Stimulated activated CD4-positive, alpha-beta T cell treated with anti-CD3 and anti-CD28 coated beads, Interleukin-2, amount 100 ng/mL, for 4 hours (primary cell): ENCODE measurements around the gene ATXN7.

Experiments used
- DNase-seq: peaks from one replicate; pipeline ENCODE4 v3.0.0-alpha.2; 2020; ENCODE audit warnings: low read depth

Gene ATXN7

DNA sequence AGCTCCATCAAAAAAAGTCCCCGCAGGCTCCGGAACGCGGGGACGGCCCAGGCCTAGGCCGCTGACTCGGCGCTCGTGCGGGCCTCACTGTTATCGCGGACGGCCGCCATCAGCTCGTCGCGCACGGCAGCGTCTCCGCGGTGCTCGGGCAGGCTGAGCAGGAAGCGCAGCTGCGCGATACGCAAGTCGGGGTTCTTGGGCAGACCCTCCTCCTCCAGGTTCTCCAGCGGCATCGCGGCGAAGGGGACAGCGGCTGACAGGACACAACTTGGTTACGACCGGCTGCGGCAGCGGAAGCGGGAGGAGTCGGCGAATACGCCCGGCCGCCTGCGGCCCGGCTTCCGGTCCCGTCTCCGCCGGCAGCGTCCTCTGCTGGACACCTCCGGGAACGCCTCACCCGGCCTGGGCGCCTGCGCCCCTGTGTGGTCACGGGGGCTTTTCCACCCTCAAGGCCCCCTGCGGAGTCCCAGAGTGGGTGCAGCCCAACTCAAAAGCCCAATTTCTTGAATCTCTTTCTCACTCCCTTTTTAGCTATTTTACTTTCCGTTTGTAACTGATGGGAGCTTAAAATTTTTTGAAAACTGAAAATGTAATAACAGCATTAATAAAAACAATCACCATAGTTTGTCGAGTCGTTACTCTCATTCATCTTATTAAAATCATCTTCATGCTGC lies 159.7 kb downstream of the ATXN7 start, which contains the start of gene PSMD6:
Gene PSMD6, minus strand, starts transcription at position 308 of the 674 bp plus-strand sequence. Its CDS starts 75 bp downstream, at position 233.
- peak; percentile 82 for DNase-seq

DNA sequence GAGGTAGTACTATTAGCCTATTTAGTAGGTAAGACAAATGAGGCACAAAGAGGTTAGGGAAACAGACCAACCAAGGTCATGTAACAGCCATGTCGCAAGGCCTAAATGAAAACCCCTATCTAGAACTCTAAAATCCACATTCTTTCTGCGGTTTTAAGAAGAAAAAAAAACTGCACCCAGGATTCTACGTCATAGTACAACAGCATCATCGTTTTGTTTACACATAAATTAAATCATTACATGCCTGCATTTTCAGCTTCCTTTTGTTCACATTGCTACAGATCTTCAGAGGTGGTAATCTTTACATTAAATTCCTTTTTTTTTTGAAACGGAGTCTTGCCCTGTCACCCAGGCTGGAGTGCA lies 160.2 kb downstream of the ATXN7 start:
- no peak for DNase-seq

DNA sequence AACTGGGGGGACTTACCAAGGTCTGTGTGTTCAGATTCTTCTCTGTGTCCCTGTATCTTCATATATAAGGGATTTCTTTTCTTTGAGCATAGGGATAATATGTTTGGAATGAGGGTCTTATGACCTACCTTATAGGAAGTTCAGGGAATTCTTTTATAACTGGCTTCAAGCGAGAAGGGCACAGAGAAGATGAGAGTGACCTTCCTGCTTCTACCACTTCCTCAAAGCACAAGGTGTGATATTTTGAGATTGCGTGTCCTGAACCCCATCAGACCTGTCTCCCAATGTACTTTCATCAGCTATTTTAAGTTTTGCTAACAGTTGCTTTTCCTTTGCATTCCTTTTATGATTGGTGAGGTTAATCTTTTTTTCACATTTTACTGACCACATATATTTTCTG lies 162.7 kb downstream of the ATXN7 start:
- no peak for DNase-seq

DNA sequence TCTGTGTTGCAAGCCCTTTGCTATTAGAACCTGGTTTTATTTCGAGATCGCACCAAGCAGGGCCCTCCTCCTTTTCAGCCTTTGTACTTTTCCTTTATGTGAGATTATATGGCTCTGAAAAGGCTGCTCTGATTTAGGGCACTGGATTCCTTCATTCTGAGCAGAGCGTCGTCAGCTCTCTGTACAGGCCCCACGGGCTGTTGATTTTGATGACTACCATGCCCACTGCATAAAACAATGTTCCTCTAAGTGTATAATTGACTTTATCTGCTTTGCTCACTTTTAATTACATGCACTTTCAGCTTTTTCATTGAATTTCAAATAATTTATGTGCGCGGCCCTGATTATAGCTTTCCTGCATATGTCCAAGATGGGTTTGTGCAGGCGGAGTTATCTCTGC lies 164.0 kb downstream of the ATXN7 start:
- no peak for DNase-seq

DNA sequence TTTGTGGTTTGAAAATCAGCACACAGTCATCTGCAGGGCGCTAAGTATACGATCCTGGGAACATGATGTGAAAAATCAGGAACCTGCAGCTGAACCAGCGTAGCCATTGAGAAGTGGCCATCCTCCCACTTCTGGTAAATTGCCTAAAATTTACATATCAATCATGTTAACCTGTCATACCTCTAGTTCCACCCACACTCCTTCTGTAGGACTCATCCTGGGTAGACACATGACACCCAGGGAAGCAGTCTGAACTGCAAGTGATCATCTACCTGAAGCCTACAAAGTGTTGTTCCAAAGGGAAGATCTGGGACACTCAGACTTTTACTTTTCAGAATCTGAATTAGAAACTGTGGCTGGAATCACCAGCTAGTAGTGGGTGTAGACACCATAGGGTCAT lies 165.1 kb downstream of the ATXN7 start:
- DNase-seq = no peak

DNA sequence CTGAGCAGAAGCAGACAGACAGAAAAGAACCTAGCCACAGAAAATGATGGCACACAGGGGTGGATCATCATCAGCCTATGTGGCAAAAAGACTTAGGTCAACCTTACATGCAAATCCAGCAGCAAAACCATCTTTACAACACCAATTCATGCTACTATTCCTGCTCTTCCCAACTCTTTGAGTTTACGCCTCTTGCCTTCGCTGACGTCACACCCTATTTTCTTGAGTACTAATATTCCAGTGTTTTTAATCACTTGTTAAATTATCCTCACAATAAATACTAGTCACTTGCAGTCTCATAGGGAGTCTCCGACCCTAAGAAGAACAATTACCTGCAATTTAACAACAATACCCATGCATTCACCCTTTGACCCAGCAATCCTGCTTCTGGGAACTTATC lies 165.6 kb downstream of the ATXN7 start:
- DNase-seq = no peak

DNA sequence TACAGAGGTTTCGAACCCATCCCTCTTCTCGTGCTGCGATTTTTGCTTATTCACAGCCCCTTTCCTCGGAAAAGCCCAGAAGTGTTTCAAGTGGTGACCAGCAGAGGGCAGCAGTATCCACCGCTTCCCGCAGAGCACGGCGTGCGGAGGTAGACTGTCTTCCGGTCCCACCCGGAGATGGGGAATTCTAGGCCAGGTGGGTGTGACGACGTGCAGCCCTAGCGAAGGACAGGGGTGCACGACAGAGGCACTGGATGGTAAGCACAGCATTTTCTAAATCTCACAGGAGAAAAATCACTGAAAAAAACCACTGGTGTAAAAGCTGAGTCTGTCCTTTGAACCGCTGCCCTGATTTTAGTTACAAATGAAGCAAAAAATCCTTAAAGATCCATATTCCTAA lies 167.1 kb downstream of the ATXN7 start:
- peak; percentile 75 for DNase-seq

DNA sequence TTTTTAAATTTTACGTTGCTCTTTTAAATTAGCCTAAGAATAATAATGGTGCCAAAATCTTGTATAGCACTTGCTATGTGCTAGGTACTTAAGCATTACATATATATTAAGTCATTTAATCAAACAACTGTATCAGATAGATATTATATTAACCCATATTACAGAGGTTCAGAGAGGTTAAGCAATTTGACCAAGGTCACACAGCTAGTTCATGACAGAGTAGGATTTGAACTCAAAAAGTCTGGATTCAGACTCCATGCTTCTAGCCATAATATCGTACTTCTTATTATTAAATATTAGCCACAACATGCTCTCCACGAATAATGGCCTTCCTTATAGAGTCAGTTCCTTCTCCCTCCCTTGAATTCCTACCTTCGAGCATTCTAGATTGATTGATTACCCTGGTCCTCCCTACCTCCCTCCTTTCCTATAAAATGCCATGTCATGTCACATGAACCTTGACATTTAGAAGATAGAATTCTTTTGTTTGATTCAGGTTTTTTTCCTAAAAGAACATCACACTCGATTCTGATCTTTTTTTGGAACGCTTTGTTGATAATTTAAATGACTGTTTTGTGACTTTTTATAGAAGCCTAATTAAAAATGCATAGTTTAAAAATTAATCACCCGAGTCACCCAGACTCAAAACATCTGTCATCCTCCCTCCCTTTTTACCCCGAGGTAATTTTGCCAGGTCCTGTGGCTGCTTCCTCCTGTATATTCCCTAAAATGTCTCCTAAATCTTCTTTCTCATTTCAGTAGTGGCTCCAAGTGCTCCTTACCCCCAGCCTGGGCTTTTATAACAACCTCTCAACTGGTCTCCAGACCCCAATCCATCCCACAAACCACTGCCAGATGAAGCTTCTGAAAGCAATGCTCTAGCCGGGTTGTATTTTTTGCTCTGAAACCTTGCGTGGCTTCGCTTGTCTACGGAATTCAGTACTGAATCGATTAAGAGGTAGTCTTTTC lies 168.2 kb downstream of the ATXN7 start:
- no peak for DNase-seq

DNA sequence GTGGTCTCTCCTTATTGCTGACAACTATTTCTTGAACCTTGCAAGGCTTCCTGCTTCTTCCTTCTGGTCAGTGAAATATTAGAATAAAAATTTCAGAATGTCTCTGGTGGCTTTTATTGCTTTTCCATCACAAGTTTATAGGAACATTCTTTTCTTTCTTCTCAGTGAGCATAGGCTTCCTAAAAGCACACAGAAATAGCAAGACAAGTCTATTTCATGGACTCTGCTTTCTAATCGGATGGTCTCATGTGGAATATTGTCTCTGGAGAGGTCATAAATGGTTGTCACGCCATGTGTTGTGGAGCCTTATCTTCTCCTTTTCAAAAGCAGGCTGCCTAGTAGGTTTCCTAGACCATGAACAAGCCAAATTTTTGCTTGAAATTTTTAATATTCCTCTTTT lies 169.4 kb downstream of the ATXN7 start:
- no peak for DNase-seq

DNA sequence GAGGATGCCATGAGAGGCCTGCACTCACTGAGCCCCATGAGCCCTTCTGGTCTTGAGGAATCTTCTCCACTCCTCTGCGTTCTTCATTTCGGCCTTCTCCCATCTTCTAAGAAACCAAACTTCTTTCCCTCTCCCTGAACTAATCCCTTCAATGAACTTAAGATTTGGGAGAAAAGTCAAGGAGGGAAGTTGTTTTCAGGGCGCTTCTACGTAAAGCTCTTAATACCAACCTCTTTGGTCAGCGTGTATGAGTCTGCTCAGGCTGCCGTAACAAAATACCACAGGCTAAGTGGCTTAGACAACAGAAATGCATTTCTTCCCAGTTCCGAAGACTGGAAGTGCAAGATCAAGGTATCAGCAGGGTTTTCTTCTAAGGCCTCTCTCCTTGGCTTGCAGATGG lies 173.4 kb downstream of the ATXN7 start:
- DNase-seq = no peak

DNA sequence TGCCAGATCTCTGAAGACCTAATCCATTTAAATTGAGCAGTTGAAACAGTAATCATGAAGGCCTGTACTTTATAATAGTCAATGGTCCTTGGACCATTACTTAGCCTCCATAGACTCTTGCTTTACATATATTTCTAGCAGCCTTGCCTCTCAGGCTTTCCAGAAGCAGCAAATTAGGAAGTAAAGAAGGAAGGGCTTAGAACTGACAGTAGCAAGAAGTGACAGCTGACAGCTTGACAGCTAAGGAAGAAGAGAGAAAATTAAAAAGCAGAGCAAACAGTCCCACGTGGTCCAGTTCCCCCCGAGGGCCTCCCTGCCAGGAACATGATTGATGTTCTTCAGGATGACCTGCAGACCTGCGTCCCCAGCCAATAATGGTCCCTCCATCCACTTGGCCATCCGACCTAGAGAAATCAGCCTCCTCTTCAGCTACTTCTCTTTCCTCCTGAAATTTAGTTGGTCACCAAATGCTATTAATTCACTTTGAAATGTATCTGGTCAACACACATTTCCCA lies 174.6 kb downstream of the ATXN7 start:
- no peak for DNase-seq

DNA sequence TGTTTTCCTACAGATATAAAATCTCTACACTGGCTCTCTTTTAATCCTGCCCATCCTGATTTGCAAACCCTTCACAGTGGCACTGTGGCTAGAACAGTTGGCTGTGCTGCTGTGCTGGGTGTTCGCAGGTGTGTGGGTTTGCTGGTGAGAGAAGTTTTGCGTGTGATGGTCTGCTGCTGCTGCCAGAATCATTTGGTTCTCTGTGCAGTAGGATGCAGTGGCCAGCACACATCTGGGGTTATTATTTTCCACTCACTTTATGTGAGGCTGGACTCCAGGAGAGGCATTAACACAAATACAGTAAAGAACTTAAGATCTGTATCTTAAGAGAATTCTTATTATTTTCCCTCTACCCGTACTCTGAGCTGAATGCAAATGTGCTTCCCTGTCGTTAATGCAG lies 175.7 kb downstream of the ATXN7 start:
- DNase-seq = no peak

DNA sequence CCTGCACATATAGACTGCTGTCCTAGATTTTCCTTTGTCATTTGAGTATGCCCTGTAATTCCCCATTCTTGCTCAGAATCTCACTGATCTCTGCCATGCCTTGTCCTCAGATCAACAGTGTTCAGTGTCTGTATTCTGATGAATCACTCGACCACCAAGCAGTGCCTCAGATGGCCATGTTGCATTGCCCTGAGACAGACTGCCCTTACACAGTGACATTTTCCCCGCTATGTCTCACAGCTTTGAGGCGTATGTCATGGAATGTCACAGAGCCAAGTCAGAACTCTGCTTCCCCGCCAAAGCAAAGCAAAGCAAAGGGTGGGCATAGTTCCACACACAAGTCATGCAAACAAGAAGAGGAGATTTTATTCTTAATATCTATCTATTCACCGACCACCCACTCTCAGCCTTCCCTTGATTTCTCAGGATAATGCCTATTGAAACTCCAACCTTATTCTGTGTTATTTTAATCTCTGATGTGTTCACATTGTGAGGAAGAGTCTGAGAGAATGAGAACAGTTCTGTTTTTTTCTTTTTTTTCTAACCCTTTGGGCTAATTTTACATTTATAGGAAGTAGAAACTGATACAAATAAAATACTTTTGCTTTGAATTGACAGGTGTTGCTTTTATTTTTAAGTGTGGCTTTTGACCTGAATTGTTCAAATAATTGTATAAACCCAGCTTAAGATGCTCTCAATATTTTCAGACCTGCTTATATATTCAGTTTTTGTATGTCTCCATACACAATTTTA lies 176.5 kb downstream of the ATXN7 start:
- DNase-seq = no peak

DNA sequence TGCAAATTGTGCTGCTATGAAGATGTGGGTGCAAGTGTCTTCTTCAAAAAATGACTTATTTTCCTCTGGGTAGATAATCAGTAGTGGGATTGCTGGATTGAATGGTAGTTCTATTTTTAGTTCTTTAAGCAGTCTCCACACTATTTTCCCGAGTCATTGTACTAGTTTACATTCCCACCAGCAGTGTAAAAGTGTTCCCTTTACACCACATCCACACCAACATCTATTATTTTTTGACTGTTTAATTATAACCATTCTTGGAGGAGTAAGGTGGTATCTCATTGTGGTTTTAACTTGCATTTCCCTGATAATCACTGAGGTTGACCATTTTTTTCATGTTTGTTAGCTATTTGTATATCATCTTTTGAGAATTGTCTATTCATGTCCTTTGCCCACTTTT lies 179.3 kb downstream of the ATXN7 start:
- no peak for DNase-seq

DNA sequence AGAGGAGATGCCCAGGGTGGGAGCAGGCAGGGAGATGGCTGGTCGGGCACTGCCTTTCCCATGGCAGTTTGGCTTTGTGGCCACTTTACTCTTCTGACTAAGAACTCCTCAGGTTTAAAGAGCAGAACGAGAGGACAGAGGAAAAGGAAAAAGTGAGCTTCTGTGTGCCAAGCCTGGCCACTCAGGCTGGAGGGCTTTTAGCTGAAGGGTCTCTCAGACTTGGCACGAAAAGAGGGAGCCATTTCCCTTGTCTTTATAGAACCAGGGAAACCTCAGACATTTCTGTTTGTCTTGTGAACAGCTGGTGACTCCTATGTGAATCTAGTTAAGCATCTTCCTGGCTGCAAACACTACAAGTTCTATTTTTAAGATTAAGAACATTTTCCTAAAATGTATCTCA lies 182.9 kb downstream of the ATXN7 start:
- no peak for DNase-seq

DNA sequence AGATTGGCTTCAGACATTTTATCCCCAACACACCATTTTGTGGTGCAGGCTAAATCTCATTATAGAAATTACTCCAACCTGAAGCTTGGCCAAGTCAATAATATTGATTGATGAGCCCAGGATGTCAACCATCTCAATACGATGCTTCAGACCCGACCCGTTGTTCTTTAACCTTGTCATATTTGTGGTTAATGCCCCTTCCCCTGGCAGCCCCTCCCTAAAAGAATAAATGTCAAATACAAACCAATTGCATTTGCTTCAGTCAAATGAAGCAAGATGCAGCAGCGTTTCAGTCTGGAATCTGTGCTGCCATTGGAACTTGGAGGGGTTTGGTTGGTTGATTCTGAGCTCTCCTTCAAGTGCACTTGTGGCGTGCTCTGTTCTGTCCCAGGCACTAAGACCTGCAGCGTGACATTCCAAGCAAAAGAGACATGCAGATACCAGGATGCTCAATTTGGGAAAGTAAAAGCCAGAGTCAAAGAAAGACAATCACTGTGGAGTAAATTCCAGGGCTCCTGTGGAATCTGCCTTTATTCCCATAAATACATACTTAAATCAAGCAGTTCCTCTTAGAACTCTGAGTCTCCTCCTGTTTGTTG lies 183.4 kb downstream of the ATXN7 start:
- DNase-seq = no peak

DNA sequence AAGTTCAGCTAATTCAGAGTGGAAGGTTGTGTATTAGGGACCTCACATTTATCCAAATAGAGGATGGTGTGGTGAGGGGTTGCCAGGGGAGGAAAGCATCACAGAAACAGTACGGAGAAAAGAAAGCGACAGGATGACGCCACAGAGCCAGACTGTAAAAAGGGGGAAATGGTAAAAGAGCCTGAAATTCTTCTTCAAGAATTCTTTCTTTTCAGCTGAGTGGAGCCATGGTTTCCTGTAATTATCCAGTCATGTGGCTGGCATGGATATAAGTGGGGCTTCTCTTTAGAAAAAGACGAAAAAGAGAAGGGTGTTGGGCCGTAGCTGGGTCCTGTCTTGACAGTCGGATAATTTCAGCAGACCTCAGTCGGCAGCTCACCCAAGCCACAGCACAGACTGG lies 184.1 kb downstream of the ATXN7 start:
- no peak for DNase-seq

DNA sequence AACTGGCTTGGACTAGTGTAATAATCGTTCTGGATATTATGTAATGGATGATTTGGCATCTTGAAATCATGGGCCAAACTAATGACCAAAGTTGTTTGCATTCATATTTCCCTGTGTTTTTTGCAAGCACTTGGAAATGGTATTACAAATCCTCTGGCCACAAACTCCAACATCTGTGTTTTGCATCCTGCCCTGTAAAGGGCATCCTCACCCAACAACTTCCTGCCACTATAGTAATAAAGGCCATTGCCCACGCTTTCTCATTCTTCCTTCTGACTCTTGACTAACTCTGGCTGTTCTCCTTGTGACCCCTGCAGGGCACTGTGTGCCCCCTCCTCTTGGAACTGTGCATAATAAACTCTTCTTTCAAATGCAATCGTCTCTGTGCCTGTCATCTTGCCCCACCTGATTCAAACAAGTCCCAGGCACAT lies 185.0 kb downstream of the ATXN7 start:
- DNase-seq = no peak

DNA sequence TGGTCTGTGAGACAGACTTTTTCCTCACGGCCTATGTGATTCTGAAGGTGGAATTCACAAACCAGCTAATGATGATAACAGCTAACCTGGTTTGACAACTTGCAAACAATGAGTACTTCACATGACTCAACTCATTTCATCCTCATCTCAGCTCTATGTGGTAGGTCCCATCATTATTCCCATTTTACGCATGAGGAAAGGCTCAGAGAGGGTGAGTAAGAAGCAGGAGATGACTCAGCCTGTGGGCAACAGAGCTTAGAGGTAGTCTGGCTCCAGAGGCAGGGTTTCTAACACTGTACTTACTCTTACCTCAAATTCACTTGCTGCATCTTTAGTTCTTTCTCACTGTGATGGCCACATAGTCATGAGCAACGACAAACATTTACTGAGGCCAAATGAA lies 185.5 kb downstream of the ATXN7 start:
- DNase-seq = no peak

DNA sequence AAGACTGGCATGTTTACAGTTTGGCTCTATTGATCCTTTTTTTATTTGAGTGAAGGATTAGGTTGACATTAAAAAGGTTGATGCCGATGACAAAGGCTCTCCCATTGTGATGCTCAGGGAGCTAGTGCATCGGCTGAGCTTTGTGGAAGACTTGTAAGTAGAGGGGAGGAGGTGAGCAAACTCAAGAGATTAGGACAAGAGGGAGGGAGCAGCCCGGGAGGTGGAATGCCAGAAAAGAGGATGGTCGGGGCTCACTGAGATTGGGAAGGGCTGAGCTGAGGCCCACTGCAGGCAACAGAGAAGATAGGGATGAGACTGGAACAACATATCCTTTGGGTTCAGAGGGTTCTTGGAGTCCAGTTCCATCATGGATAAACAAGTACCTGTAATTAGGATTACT lies 186.2 kb downstream of the ATXN7 start:
- DNase-seq = no peak
